Measurements from ENCODE around the gene ACTG2.

Gene ACTG2

GRCh38 chr2:73893764-73894474, 1.1 kb downstream of the ACTG2 start:
- Histone ChIP-seq H3K4me1 (ENCODE audit: low read length) (no peaks in the 10 kb centered on the region), H3K9ac (ENCODE audit: low read length) (no peak overlapping the region), H2AFZ (ENCODE audit: low read length) (no peak overlapping the region), H3F3A (ENCODE audit: insufficient read depth, low read length) (no peaks in the 10 kb centered on the region), H3K27me3 (replicated peaks; ENCODE audit: insufficient read depth, low read length) (no peaks in the 10 kb centered on the region), H3K79me2 (ENCODE audit: low read length) (no peaks in the 10 kb centered on the region), H3K27ac (ENCODE audit: low read length) (no peak overlapping the region), H3K4me2 (ENCODE audit: low read depth, low read length) (no peak overlapping the region), H4K20me1 (ENCODE audit: insufficient read depth, low read length) (no peaks in the 10 kb centered on the region), H3K9me2 (replicated peaks; ENCODE audit: insufficient read depth, low read length) (no peaks in the 10 kb centered on the region), H3K9me3 (replicated peaks; ENCODE audit: insufficient read depth, low read length) (no peaks in the 10 kb centered on the region), H3K4me3 (ENCODE audit: low read length) (no peak overlapping the region), H3K36me3 (replicated peaks; ENCODE audit: insufficient read depth, low read length) (no peaks in the 10 kb centered on the region)
- no peak for DNase-seq
- TF ChIP-seq EZH2 (optimal IDR thresholded peaks at IDR 0.05; ENCODE audit: low read depth, low read length) (no peak), EZH2phosphoT487 (IDR thresholded peaks at IDR 0.05; ENCODE audit: low read length) (no peak), CTCF (IDR thresholded peaks at IDR 0.05; ENCODE audit: low read length) (no peak)

GRCh38 chr2:73894475-73894850, 1.7 kb downstream of the ACTG2 start:
- Histone ChIP-seq H3F3A (ENCODE audit: insufficient read depth, low read length) (no peaks in the 10 kb centered on the region), H3K27me3 (replicated peaks; ENCODE audit: insufficient read depth, low read length) (no peaks in the 10 kb centered on the region), H3K9me3 (replicated peaks; ENCODE audit: insufficient read depth, low read length) (no peaks in the 10 kb centered on the region)

GRCh38 chr2:73894877-73895276, 2.1 kb downstream of the ACTG2 start:
- H3K4me2 ChIP-seq (ENCODE audit: low read depth, low read length) = no peak overlapping the region
- H3K9ac ChIP-seq (ENCODE audit: low read length) = no peak overlapping the region
- H3K9me3 ChIP-seq (replicated peaks; ENCODE audit: insufficient read depth, low read length) = no peaks in the 10 kb centered on the region
- H3K4me1 ChIP-seq (ENCODE audit: low read length) = no peaks in the 10 kb centered on the region
- no peaks in the 10 kb centered on the region for H3K27me3 ChIP-seq (replicated peaks; ENCODE audit: insufficient read depth, low read length)
- H3F3A ChIP-seq (ENCODE audit: insufficient read depth, low read length) = no peaks in the 10 kb centered on the region
- no peak overlapping the region for H3K27ac ChIP-seq (ENCODE audit: low read length)
- TF ChIP-seq EZH2phosphoT487 (IDR thresholded peaks at IDR 0.05; ENCODE audit: low read length) = no peak
- TF ChIP-seq EZH2 (optimal IDR thresholded peaks at IDR 0.05; ENCODE audit: low read depth, low read length) = no peak
- no peak for TF ChIP-seq CTCF (IDR thresholded peaks at IDR 0.05; ENCODE audit: low read length)
- no peaks in the 10 kb centered on the region for H3K79me2 ChIP-seq (ENCODE audit: low read length)
- no peak overlapping the region for H3K4me3 ChIP-seq (ENCODE audit: low read length)
- no peak overlapping the region for H2AFZ ChIP-seq (ENCODE audit: low read length)
- H3K9me2 ChIP-seq (replicated peaks; ENCODE audit: insufficient read depth, low read length) = no peaks in the 10 kb centered on the region
- no peaks in the 10 kb centered on the region for H4K20me1 ChIP-seq (ENCODE audit: insufficient read depth, low read length)
- H3K36me3 ChIP-seq (replicated peaks; ENCODE audit: insufficient read depth, low read length) = no peaks in the 10 kb centered on the region
- no peak for DNase-seq

More at GRCh38 chr2:73894475-73894850, 1.7 kb downstream of the ACTG2 start:
- H3K9me2 ChIP-seq (replicated peaks; ENCODE audit: insufficient read depth, low read length) = no peaks in the 10 kb centered on the region
- no peaks in the 10 kb centered on the region for H3K36me3 ChIP-seq (replicated peaks; ENCODE audit: insufficient read depth, low read length)
- H3K4me2 ChIP-seq (ENCODE audit: low read depth, low read length) = no peak overlapping the region
- H2AFZ ChIP-seq (ENCODE audit: low read length) = no peak overlapping the region
- H3K9ac ChIP-seq (ENCODE audit: low read length) = no peak overlapping the region
- no peaks in the 10 kb centered on the region for H4K20me1 ChIP-seq (ENCODE audit: insufficient read depth, low read length)
- H3K4me1 ChIP-seq (ENCODE audit: low read length) = no peaks in the 10 kb centered on the region
- no peak for DNase-seq
- TF ChIP-seq EZH2phosphoT487 (IDR thresholded peaks at IDR 0.05; ENCODE audit: low read length) (no peak), CTCF (IDR thresholded peaks at IDR 0.05; ENCODE audit: low read length) (no peak), EZH2 (optimal IDR thresholded peaks at IDR 0.05; ENCODE audit: low read depth, low read length) (no peak)
- H3K79me2 ChIP-seq (ENCODE audit: low read length) = no peaks in the 10 kb centered on the region
- no peak overlapping the region for H3K27ac ChIP-seq (ENCODE audit: low read length)
- H3K4me3 ChIP-seq (ENCODE audit: low read length) = no peak overlapping the region

All from MM.1S (cell line).